Ishikawa (cell line): ENCODE results near the gene PDE4D.

Source experiments
- CEBPB ChIP-seq: IDR thresholded peaks from 2 replicates; pipeline ENCODE4 v1.6.1; 2012
- EP300 ChIP-seq: IDR thresholded peaks from 2 replicates; pipeline ENCODE4 v1.6.1; 2012; ENCODE audit warnings: borderline replicate concordance
- MAX ChIP-seq: IDR thresholded peaks from 2 replicates; pipeline ENCODE4 v1.6.1; 2012
- NFIC ChIP-seq: IDR thresholded peaks from 2 replicates; pipeline ENCODE4 v1.6.1; 2012
- TEAD4 ChIP-seq: IDR thresholded peaks from 2 replicates; pipeline ENCODE4 v1.6.1; 2012
- YY1 ChIP-seq: IDR thresholded peaks from 2 replicates; pipeline ENCODE4 v1.6.1; 2012; ENCODE audit warnings: low read depth

GRCh38 chr5:59142927-59143326 is 750.6 kb downstream of the PDE4D start:
- TF ChIP-seq YY1: no peak
- no peak for TF ChIP-seq NFIC
- no peak for TF ChIP-seq TEAD4
- no peak for TF ChIP-seq EP300
- TF ChIP-seq CEBPB: no peak
- TF ChIP-seq MAX: no peak
